Loucy (cell line): ENCODE results near the gene PAK1.

Source experiments
- EZH2phosphoT487 ChIP-seq: fragments of 200-600 bp; IDR thresholded peaks from 2 replicates; pipeline ENCODE4 v1.6.1; 2018; ENCODE audit warnings: antibody characterized with exemption, mild to moderate bottlenecking, moderate library complexity, borderline replicate concordance
- TF ChIP-seq, protein P1 (sequence below): fragments of 200-600 bp; sonication (generic); conservative IDR thresholded peaks from 2 replicates; pipeline ENCODE4 v1.5.1; 2014; ENCODE audit warnings: mild to moderate bottlenecking, antibody characterized with exemption, low read length

DNA sequence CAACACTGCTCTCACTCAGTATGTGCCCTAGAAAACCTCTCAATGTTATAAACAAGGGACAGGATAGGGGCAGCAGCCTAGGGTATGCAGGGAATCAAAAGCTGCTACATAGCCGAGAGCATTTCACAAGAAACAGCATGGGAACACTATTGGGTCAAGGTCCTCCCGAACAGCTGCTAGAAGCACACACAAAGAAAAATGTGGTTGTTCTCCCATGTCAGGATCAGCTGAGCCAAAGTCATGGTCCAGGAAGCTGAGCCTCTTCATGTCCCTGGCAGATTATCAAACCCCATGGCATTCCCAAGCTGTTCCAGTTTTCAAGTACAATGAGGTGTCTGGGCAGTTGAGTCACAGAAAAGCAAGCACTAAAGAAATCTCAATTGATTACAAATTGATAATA, 151.4 kb downstream of the PAK1 start:
- TF ChIP-seq, protein P1, sequence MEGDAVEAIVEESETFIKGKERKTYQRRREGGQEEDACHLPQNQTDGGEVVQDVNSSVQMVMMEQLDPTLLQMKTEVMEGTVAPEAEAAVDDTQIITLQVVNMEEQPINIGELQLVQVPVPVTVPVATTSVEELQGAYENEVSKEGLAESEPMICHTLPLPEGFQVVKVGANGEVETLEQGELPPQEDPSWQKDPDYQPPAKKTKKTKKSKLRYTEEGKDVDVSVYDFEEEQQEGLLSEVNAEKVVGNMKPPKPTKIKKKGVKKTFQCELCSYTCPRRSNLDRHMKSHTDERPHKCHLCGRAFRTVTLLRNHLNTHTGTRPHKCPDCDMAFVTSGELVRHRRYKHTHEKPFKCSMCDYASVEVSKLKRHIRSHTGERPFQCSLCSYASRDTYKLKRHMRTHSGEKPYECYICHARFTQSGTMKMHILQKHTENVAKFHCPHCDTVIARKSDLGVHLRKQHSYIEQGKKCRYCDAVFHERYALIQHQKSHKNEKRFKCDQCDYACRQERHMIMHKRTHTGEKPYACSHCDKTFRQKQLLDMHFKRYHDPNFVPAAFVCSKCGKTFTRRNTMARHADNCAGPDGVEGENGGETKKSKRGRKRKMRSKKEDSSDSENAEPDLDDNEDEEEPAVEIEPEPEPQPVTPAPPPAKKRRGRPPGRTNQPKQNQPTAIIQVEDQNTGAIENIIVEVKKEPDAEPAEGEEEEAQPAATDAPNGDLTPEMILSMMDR = no peak
- TF ChIP-seq EZH2phosphoT487 = no peak
